CMK (cell line): ENCODE results near the gene XPOT.

Experiments
- DNase-seq: peaks from one replicate; pipeline ENCODE4 v3.0.0-alpha.2; 2010; ENCODE audit warnings: low read depth

Gene XPOT

GRCh38 chr12:64418209-64418608 is 14.0 kb downstream of the XPOT start:
- DNase-seq, result no peak

- no peak for DNase-seq
These were observed 15.5 kb downstream of the XPOT start for GRCh38 chr12:64419696-64420095.

- DNase-seq, result no peak
These were observed 23.8 kb downstream of the XPOT start for GRCh38 chr12:64427988-64428387.

- no peak for DNase-seq
These were observed 24.8 kb downstream of the XPOT start for GRCh38 chr12:64428956-64429355.

GRCh38 chr12:64430886-64431285 is 26.7 kb downstream of the XPOT start:
- DNase-seq, result no peak

- no peak for DNase-seq
These were observed 27.6 kb downstream of the XPOT start for GRCh38 chr12:64431791-64432190.

GRCh38 chr12:64433915-64434314 is 29.7 kb downstream of the XPOT start:
- DNase-seq, result no peak

GRCh38 chr12:64440100-64440499 is 35.9 kb downstream of the XPOT start:
- DNase-seq, result no peak

- no peak for DNase-seq
These were observed 41.3 kb downstream of the XPOT start for GRCh38 chr12:64445490-64445889.

- DNase-seq, result no peak
These were observed 42.1 kb downstream of the XPOT start for GRCh38 chr12:64446295-64446694.

GRCh38 chr12:64450057-64450640 is 46.0 kb downstream of the XPOT start:
- no peak for DNase-seq

- DNase-seq, result no peak
These were observed 46.7 kb downstream of the XPOT start for GRCh38 chr12:64450711-64451486.

GRCh38 chr12:64451687-64452558 is 47.7 kb downstream of the XPOT start, which contains the start of gene TBK1:
TBK1 (plus strand) TSS chr12:64452120; CDS start chr12:64455871, 3,751 bp downstream.
- DNase-seq, result peak; percentile 71

GRCh38 chr12:64452559-64453329 is 48.6 kb downstream of the XPOT start:
- DNase-seq, result no peak

GRCh38 chr12:64455506-64455905 is 51.3 kb downstream of the XPOT start:
- DNase-seq, result no peak

GRCh38 chr12:64456119-64456518 is 51.9 kb downstream of the XPOT start:
- no peak for DNase-seq

GRCh38 chr12:64457032-64457431 is 52.8 kb downstream of the XPOT start:
- no peak for DNase-seq

GRCh38 chr12:64457466-64457865 is 53.3 kb downstream of the XPOT start:
- DNase-seq, result no peak

- no peak for DNase-seq
These were observed 53.7 kb downstream of the XPOT start for GRCh38 chr12:64457923-64458322.

GRCh38 chr12:64459394-64459891 is 55.3 kb downstream of the XPOT start:
- DNase-seq, result no peak

- DNase-seq, result no peak
These were observed 57.6 kb downstream of the XPOT start for GRCh38 chr12:64461634-64462414.
